HCT116 (cell line): ENCODE data around the gene PDE7B. TPM values are rescaled to one million over a fixed set of nuclear protein-coding genes. Genes with fewer than 3 reads are reported as not detected.

Experiments
- ATAC-seq: fragments of 200-7000 bp; cut with Tn5 transposase; 2 replicates; pipeline ENCODE4 v1.9.1; 2020; ENCODE audit warnings: mild to moderate bottlenecking, moderate library complexity
- BruUV-seq: library from RNA; stranded (reverse); fragments of 400-500 nt; replicated peaks from 2 replicates; lab custom pipeline; 2021; lab: Mats Ljungman, UMichigan
- CTCF ChIA-PET: fragments of 300-600 bp; sonication (Branson Sonifier 250); formaldehyde crosslinking; loops from one replicate; lab custom pipeline; 2021; ENCODE audit warnings: antibody characterized with exemption; lab: Charles Lee
- POLR2A ChIA-PET: fragments of 300-600, 350-600 bp; sonication (Branson Sonifier 250); formaldehyde crosslinking; loops from one replicate; lab custom pipeline; 2021; ENCODE audit warnings: antibody characterized with exemption; lab: Charles Lee
- RAD21 ChIA-PET, 2 experiments: fragments of 300-600 bp; sonication (Branson Sonifier 250); formaldehyde crosslinking; loops; one replicate each; lab custom pipeline; 2023; ENCODE audit warnings: low total read pairs in 2 of 2; ENCODE audit not compliant: uncharacterized antibody in 2 of 2, unreplicated experiment in 2 of 2, low non-redundant PET in 1 of 2; lab: Charles Lee
- DNase-seq: peaks from one replicate; pipeline ENCODE4 v3.0.0-alpha.2; 2010; ENCODE audit warnings: low read depth, low spot score
- H2AFZ ChIP-seq: fragments of 200-600 bp; shearing (Covaris generic), sonication (generic); 2 replicates; pipeline ENCODE4 v1.6.1; 2017; ENCODE audit warnings: low read depth, mixed run types, mixed read lengths, antibody characterized with exemption, low read length; ENCODE audit not compliant: poor library complexity, severe bottlenecking
- H3K27ac ChIP-seq: 2 replicates; pipeline ENCODE4 v1.5.1; 2012; ENCODE audit warnings: low read depth, low read length
- H3K27me3 ChIP-seq: fragments of 200-600 bp; sonication (generic); 2 replicates; pipeline ENCODE4 v1.6.1; 2016; ENCODE audit warnings: mixed run types, low read length, mixed read lengths; ENCODE audit not compliant: insufficient read depth
- H3K36me3 ChIP-seq, 2 experiments: fragments of 200-500 bp in 1 of 2; fragments of 200-600 bp in 1 of 2; sonication (Bioruptor generic) in 1 of 2; sonication (generic) in 1 of 2; 2 replicates each; pipeline versions ENCODE4 v1.5.1 to v1.6.1; 2014 to 2016; ENCODE audit warnings: low read length in 2 of 2, inconsistent platforms in 1 of 2, mixed read lengths in 1 of 2, mixed run types in 1 of 2; ENCODE audit not compliant: insufficient read depth in 2 of 2, control insufficient read depth in 1 of 2
- H3K4me1 ChIP-seq, 2 experiments: fragments of 200-600 bp in 1 of 2; sonication (generic) in 1 of 2; 2 replicates each; pipeline versions ENCODE4 v1.5.1 to v1.6.1; 2012 to 2017; ENCODE audit warnings: low read length in 2 of 2, inconsistent platforms in 1 of 2, mild to moderate bottlenecking in 1 of 2, mixed read lengths in 1 of 2, mixed run types in 1 of 2, moderate library complexity in 1 of 2; ENCODE audit not compliant: insufficient read depth in 2 of 2, control insufficient read depth in 1 of 2
- H3K4me2 ChIP-seq: fragments of 200-600 bp; sonication (generic); 2 replicates; pipeline ENCODE4 v1.6.1; 2017; ENCODE audit warnings: mixed run types, low read length, mixed read lengths
- H3K4me3 ChIP-seq, 2 experiments: fragments of 200-600 bp in 1 of 2; sonication (generic) in 1 of 2; replicated peaks in 1 of 2; 2 replicates each; pipeline ENCODE4 v1.5.1; 2011 to 2016; ENCODE audit warnings: low read length in 2 of 2, control low read depth in 1 of 2, low read depth in 1 of 2, mild to moderate bottlenecking in 1 of 2, mixed read lengths in 1 of 2, mixed run types in 1 of 2
- H3K79me2 ChIP-seq: fragments of 200-600 bp; sonication (generic); 2 replicates; pipeline ENCODE4 v1.6.1; 2017; ENCODE audit warnings: mild to moderate bottlenecking, mixed run types, low read length, moderate library complexity, mixed read lengths; ENCODE audit not compliant: insufficient read depth
- H3K9ac ChIP-seq: fragments of 200-600 bp; sonication (generic); 2 replicates; pipeline ENCODE4 v1.6.1; 2016; ENCODE audit warnings: low read length, mixed read lengths
- H3K9me2 ChIP-seq: fragments of 200-600 bp; sonication (generic), shearing (Covaris generic); 2 replicates; pipeline ENCODE4 v1.6.1; 2017; ENCODE audit warnings: mixed run types, mild to moderate bottlenecking, moderate library complexity; ENCODE audit not compliant: insufficient read depth
- H3K9me3 ChIP-seq, 2 experiments: fragments of 200-500 bp in 1 of 2; fragments of 200-600 bp in 1 of 2; sonication (Bioruptor generic) in 1 of 2; sonication (generic) in 1 of 2; 2 replicates each; pipeline ENCODE4 v1.6.1; 2014 to 2017; ENCODE audit warnings: low read length in 2 of 2, mixed read lengths in 2 of 2, inconsistent platforms in 1 of 2, low read depth in 1 of 2, mild to moderate bottlenecking in 1 of 2, mixed run types in 1 of 2, moderate library complexity in 1 of 2; ENCODE audit not compliant: control insufficient read depth in 1 of 2, insufficient read depth in 1 of 2
- H4K20me1 ChIP-seq: fragments of 200-600 bp; sonication (generic), shearing (Covaris generic); 2 replicates; pipeline ENCODE4 v1.6.1; 2017; ENCODE audit warnings: mixed run types, mild to moderate bottlenecking, moderate library complexity; ENCODE audit not compliant: insufficient read depth
- CBX3 ChIP-seq: IDR thresholded peaks from 2 replicates; pipeline ENCODE4 v1.6.1; 2012; ENCODE audit warnings: low read depth
- CEBPB ChIP-seq: IDR thresholded peaks from 2 replicates; pipeline ENCODE4 v1.6.1; 2012; ENCODE audit warnings: low read depth
- EGR1 ChIP-seq: IDR thresholded peaks from 2 replicates; pipeline ENCODE4 v1.6.1; 2012; ENCODE audit warnings: low read depth
- ELF1 ChIP-seq: IDR thresholded peaks from 2 replicates; pipeline ENCODE4 v1.6.1; 2012; ENCODE audit warnings: low read depth, borderline replicate concordance
- EZH2 ChIP-seq: fragments of 200-600 bp; sonication (generic); IDR thresholded peaks from 2 replicates; pipeline ENCODE4 v1.6.1; 2017; ENCODE audit warnings: antibody characterized with exemption, mixed run types
- EZH2phosphoT487 ChIP-seq: fragments of 200-600 bp; IDR thresholded peaks from 2 replicates; pipeline ENCODE4 v1.6.1; 2018; ENCODE audit warnings: antibody characterized with exemption, borderline replicate concordance
- JUND ChIP-seq: IDR thresholded peaks from 2 replicates; pipeline ENCODE4 v1.6.1; 2012
- POLR2A ChIP-seq: IDR thresholded peaks from 2 replicates; pipeline ENCODE4 v1.7.0; 2011; ENCODE audit warnings: borderline replicate concordance; ENCODE audit not compliant: insufficient read depth, insufficient read length; ENCODE audit errors: extremely low read depth
- RAD21 ChIP-seq: IDR thresholded peaks from 2 replicates; pipeline ENCODE4 v1.6.1; 2012; ENCODE audit warnings: low read depth, mild to moderate bottlenecking
- SIN3A ChIP-seq: IDR thresholded peaks from 2 replicates; pipeline ENCODE4 v1.6.1; 2012; ENCODE audit warnings: low read depth
- SP1 ChIP-seq: IDR thresholded peaks from 2 replicates; pipeline ENCODE4 v1.6.1; 2012; ENCODE audit warnings: low read depth
- SRF ChIP-seq: IDR thresholded peaks from 2 replicates; pipeline ENCODE4 v1.6.1; 2012; ENCODE audit warnings: low read depth
- YY1 ChIP-seq: IDR thresholded peaks from 2 replicates; pipeline ENCODE4 v1.6.1; 2011; ENCODE audit warnings: low read length, low read depth, moderate library complexity, mild to moderate bottlenecking; ENCODE audit not compliant: insufficient replicate concordance; ENCODE audit errors: extremely low read depth
- ZFX ChIP-seq: fragments of 450-650 bp; IDR thresholded peaks from 2 replicates; pipeline ENCODE4 v1.6.1; 2017
- ZNF274 ChIP-seq: fragments of 200-500 bp; sonication (Bioruptor generic); IDR thresholded peaks from 2 replicates; pipeline ENCODE4 v1.6.1; 2014; ENCODE audit warnings: mild to moderate bottlenecking, low read depth, low read length, inconsistent platforms
- intact Hi-C: fragments of 100-400 bp; cut with micrococcal nuclease; formaldehyde crosslinking; loops from 2 replicates; pipeline ENCODE4 v1.10.0; 2022
- total RNA-seq: library from RNA; stranded (reverse); gene quantifications from one replicate; pipeline ENCODE4 v1.2.1, GENCODE V29; 2021; ENCODE audit not compliant: unreplicated experiment
- TF ChIP-seq, protein P1 (sequence below): IDR thresholded peaks from 2 replicates; pipeline ENCODE4 v1.6.1; 2012
- TF ChIP-seq, protein P2 (sequence below): IDR thresholded peaks from 2 replicates; pipeline ENCODE4 v1.6.1; 2011; ENCODE audit warnings: mild to moderate bottlenecking, low read length, moderate library complexity; ENCODE audit not compliant: insufficient replicate concordance; ENCODE audit errors: extremely low read depth
- TF ChIP-seq, protein P3 (sequence below): IDR thresholded peaks from 2 replicates; pipeline ENCODE4 v1.6.1; 2012

PDE7B gene
- total RNA-seq, 1 experiment from 2014 or later: 0.61 TPM

DNA sequence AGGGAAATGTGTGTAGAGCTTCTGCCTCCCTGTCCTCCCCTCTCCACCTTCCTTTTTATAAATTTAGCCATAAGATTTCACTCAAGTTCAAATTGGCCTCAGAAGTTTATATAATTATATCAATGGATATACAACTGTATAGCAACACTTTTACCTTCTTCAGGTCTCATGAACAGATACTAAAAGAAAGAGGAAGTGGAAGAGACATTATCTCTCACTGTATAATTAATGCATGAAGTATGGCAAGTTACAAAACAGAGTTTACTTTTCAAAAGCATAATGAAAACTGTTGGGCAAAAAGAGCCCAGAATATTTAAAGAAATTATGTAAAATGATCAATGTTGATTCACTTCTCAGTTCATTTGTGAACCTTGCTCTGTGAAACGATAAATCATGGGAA lies 99.7 kb downstream of the PDE7B start:
- ChIA-PET CTCF (no interaction called here), POLR2A (no interaction called here), RAD21 (no interaction called here)
- no peak overlapping the region for H3K4me2 ChIP-seq
- no peaks in the 10 kb centered on the region for H4K20me1 ChIP-seq
- H3K27ac ChIP-seq: no peak overlapping the region
- no TSS peak for BruUV-seq
- no peaks in the 10 kb centered on the region for H3K9me3 ChIP-seq
- TF ChIP-seq CEBPB: no peak
- TF ChIP-seq EZH2: no peak
- TF ChIP-seq ZNF274: no peak
- no peak for TF ChIP-seq ZFX
- TF ChIP-seq EZH2phosphoT487: no peak
- TF ChIP-seq CBX3: no peak
- no peak for TF ChIP-seq SP1
- TF ChIP-seq ELF1: no peak
- intact Hi-C loops: no loop called here
- no peak overlapping the region for H3K4me3 ChIP-seq
- H3K36me3 ChIP-seq: no peaks in the 10 kb centered on the region
- no peak for DNase-seq
- ATAC-seq: no peak
- H3K79me2 ChIP-seq: no peaks in the 10 kb centered on the region
- no peaks in the 10 kb centered on the region for H3K4me1 ChIP-seq
- H3K9me2 ChIP-seq: no peaks in the 10 kb centered on the region
- no peaks in the 10 kb centered on the region for H3K27me3 ChIP-seq
- no peak overlapping the region for H2AFZ ChIP-seq
- H3K9ac ChIP-seq: no peak overlapping the region

DNA sequence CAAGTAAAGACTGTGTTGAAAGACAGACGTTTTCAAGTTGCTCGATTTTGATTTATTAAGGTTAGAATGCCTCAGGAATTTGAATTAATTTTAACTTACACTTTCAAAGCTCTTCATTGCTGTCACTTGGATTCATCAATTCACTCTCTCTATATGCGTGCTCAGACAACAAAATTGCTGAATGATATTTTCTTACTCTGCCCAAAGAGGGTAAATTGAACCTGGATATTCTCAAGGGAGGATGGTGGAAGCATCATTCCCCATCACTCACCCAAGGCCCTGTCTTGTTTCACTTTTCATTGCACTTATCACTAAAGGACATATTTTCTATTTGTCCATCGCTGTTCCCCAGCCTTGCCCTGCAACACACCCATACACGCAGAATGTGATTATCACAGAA lies 102.3 kb downstream of the PDE7B start:
- CTCF ChIA-PET: no interaction called here
- TF ChIP-seq SRF: no peak
- no peak for TF ChIP-seq SIN3A
- TF ChIP-seq, protein P1, sequence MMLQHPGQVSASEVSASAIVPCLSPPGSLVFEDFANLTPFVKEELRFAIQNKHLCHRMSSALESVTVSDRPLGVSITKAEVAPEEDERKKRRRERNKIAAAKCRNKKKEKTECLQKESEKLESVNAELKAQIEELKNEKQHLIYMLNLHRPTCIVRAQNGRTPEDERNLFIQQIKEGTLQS: no peak
- TF ChIP-seq RAD21: no peak
- no peak for TF ChIP-seq ZFX
- TF ChIP-seq CEBPB: no peak
- TF ChIP-seq, protein P2, sequence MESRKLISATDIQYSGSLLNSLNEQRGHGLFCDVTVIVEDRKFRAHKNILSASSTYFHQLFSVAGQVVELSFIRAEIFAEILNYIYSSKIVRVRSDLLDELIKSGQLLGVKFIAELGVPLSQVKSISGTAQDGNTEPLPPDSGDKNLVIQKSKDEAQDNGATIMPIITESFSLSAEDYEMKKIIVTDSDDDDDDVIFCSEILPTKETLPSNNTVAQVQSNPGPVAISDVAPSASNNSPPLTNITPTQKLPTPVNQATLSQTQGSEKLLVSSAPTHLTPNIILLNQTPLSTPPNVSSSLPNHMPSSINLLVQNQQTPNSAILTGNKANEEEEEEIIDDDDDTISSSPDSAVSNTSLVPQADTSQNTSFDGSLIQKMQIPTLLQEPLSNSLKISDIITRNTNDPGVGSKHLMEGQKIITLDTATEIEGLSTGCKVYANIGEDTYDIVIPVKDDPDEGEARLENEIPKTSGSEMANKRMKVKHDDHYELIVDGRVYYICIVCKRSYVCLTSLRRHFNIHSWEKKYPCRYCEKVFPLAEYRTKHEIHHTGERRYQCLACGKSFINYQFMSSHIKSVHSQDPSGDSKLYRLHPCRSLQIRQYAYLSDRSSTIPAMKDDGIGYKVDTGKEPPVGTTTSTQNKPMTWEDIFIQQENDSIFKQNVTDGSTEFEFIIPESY: no peak
- no peak for TF ChIP-seq EZH2phosphoT487
- no peak for TF ChIP-seq SP1
- TF ChIP-seq, protein P3, sequence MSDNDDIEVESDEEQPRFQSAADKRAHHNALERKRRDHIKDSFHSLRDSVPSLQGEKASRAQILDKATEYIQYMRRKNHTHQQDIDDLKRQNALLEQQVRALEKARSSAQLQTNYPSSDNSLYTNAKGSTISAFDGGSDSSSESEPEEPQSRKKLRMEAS: no peak
- no peak for TF ChIP-seq ZNF274
- no peak for TF ChIP-seq CBX3
- no peak for TF ChIP-seq YY1
- TF ChIP-seq ELF1: no peak
- no peak for TF ChIP-seq POLR2A
- no peak for TF ChIP-seq JUND
- no peak for TF ChIP-seq EGR1

More for the DNA sequence above, 102.3 kb downstream of the PDE7B start:
- Histone ChIP-seq H3K9me2 (no peaks in the 10 kb centered on the region), H3K9me3 (no peaks in the 10 kb centered on the region), H3K4me2 (no peak overlapping the region), H3K4me3 (no peak overlapping the region), H2AFZ (no peak overlapping the region), H3K79me2 (no peaks in the 10 kb centered on the region), H3K4me1 (no peaks in the 10 kb centered on the region), H3K27ac (no peak overlapping the region), H3K36me3 (no peaks in the 10 kb centered on the region), H3K27me3 (no peaks in the 10 kb centered on the region), H4K20me1 (no peaks in the 10 kb centered on the region), H3K9ac (no peak overlapping the region)
- intact Hi-C loops: no loop called here
- ChIA-PET POLR2A (no interaction called here), RAD21 (no interaction called here)
- no TSS peak for BruUV-seq
- ATAC-seq (no peak), DNase-seq (no peak)
